Heart left ventricle (tissue), 16 donors: ENCODE data around the gene HSPB9. TPM values are rescaled to one million over a fixed set of nuclear protein-coding genes. Genes with fewer than 3 reads are reported as not detected.

Experiments
- ATAC-seq, 4 donors: fragments of 200-7000 bp; cut with Tn5 transposase; one replicate each; pipeline ENCODE4 v1.9.1; 2020 to 2022; ENCODE audit warnings: moderate library complexity in 4 of 4, mild to moderate bottlenecking in 3 of 4, moderate number of reproducible peaks in 1 of 4
- DNase-seq, 5 donors: peaks; one replicate each; pipeline ENCODE4 v3.0.0-alpha.2; 2020
- H3K27ac ChIP-seq, 12 donors: fragments of 200-600 bp; sonication (generic) in 4 of 12; one replicate each; pipeline versions ENCODE4 v1.5.0 to v1.8.0; 2016 to 2022; ENCODE audit warnings: mild to moderate bottlenecking in 2 of 12
- H3K27me3 ChIP-seq, 9 donors: fragments of 200-600 bp; sonication (generic) in 2 of 9; one replicate each; pipeline versions ENCODE4 v1.5.1 to v1.8.0; 2016 to 2022; ENCODE audit warnings: mild to moderate bottlenecking in 3 of 9
- H3K36me3 ChIP-seq, 9 donors: fragments of 200-600 bp; sonication (generic) in 2 of 9; one replicate each; pipeline versions ENCODE4 v1.5.0 to v1.8.0; 2018 to 2022; ENCODE audit warnings: mild to moderate bottlenecking in 2 of 9
- H3K4me1 ChIP-seq, 12 donors: fragments of 200-600 bp; sonication (generic) in 4 of 12; one replicate each; pipeline versions ENCODE4 v1.5.0 to v1.8.0; 2016 to 2022; ENCODE audit warnings: mild to moderate bottlenecking in 3 of 12
- H3K4me3 ChIP-seq, 12 donors: fragments of 200-600 bp; sonication (generic) in 4 of 12; one replicate each; pipeline versions ENCODE4 v1.5.0 to v1.8.0; 2017 to 2022; ENCODE audit warnings: mild to moderate bottlenecking in 9 of 12, moderate library complexity in 4 of 12
- H3K9me3 ChIP-seq, 12 donors: fragments of 200-600 bp; sonication (generic) in 4 of 12; one replicate each; pipeline versions ENCODE4 v1.5.0 to v1.8.0; 2016 to 2022; ENCODE audit warnings: mild to moderate bottlenecking in 1 of 12
- CTCF ChIP-seq, 12 donors: fragments of 200-600 bp; sonication (generic) in 4 of 12; IDR thresholded peaks; one replicate each; pipeline versions ENCODE4 v1.5.0 to v1.8.0; 2018 to 2022; ENCODE audit warnings: antibody characterized with exemption in 12 of 12, mild to moderate bottlenecking in 5 of 12
- POLR2A ChIP-seq, 2 donors: fragments of 450-650 bp; IDR thresholded peaks; one replicate each; pipeline ENCODE4 v1.6.1; 2017; ENCODE audit warnings: antibody characterized with exemption in 2 of 2, mild to moderate bottlenecking in 2 of 2, moderate library complexity in 2 of 2
- WGBS, 4 donors: extraction: QIAGEN DNeasy Blood & Tissue Kit in 2 of 4; methylation state at CpG; one replicate each; pipeline versions ENCODE4 v1.1.5 to v1.1.7; 2013 to 2018; 5-methylcytosine and 5-hydroxymethylcytosine counted together
- intact Hi-C, 10 donors: fragments of 100-400 bp; cut with DNase I; formaldehyde crosslinking; loops; one replicate each; pipeline versions ENCODE4 v1.11.1 to v1.14.2; 2022
- polyA plus RNA-seq, 2 donors: library from polyadenylated mRNA; stranded (reverse); fragments of 200-250 nt; gene quantifications; one replicate each; pipeline ENCODE4 v1.2.3, GENCODE V29; 2013
- total RNA-seq, 9 donors: library from RNA; depleted of rRNA in 2 of 9; stranded (reverse); fragments of >200 nt in 2 of 9; fragmentation: NEBNext Ultra II Directional in 3 of 9; extraction: Animal tissue kit (Norgen Biotek cat#: 25700) in 3 of 9; gene quantifications; one replicate each; pipeline versions ENCODE4 v1.1.0 to v1.2.4, GENCODE V29; 2016 to 2023
- donor health status: ischemic (EF 13 %, LVEDD 7.1; RV severe dilation, severe dysfunction).
- donor health status: healthy with polysubstance abuse.
- donor health status: DM: no; HTN: yes; CAD: no.
- donor health status: DM: no; HTN: no; CAD: no.
- donor health status: ischemic (EF 25% LVEDD 6.9; RV normal size, moderate dysfunction).
- donor health status: ischemic (EF 25% LVEDD 5.7; RV mildly dilated, moderate dysfunction).
- donor health status: healthy.
- donor health status: DM: yes; HTN: yes; CAD: no.
- donor health status: ischemic (EF 35%, LVEDD 5.7; RV mildly dilated, moderate dysfunction).
- donor health status: nonischemic (EF 11% LVEDD 7.7; RV severe dilation, severe dysfunction).
- donor health status: DM: yes; HTN: yes; CAD: no.
- donor health status: PGD.
- donor health status: ischemic (EF 29% LVEDD 5.4; RV normal size, mild dysfunction).
- donor health status: nonischemic (EF 23%, LVEDD 6.1; RV moderate dilation, normal function).

HSPB9 gene
- total and polyA plus RNA-seq, 11 donors, result not detected

GRCh38 chr17:42124256-42124655 lies 1.7 kb downstream of the HSPB9 start:
- peaks cover 0 to 54% (median 44%) of the 10 kb centered on the region in 9 donors for H3K36me3 ChIP-seq

GRCh38 chr17:42125565-42125964 lies 3.0 kb downstream of the HSPB9 start:
- WGBS, 4 donors, result 82 to 88% (median 84%) methylated on average over 12 of the region's 12 CpGs
- no peak for TF ChIP-seq CTCF (IDR thresholded peaks at IDR 0.05)
- intact Hi-C loops, result loop anchor here in 1 of 10 donors (10.0 kb wide), 1 partner anchor 389 kb away; no protein-coding TSS in a partner anchor
- Histone ChIP-seq H3K9me3 (no peaks in the 10 kb centered on the region), H3K4me3 (no peak overlapping the region), H3K27me3 (no peaks in the 10 kb centered on the region), H3K36me3 (peaks cover 0 to 63% (median 55%) of the 10 kb centered on the region in 9 donors), H3K4me1 (peaks cover 7 to 38% (median 24%) of the 10 kb centered on the region in 12 donors), H3K27ac (no peak overlapping the region)
- ATAC-seq (no peak), DNase-seq (no peak)

More at GRCh38 chr17:42124256-42124655, 1.7 kb downstream of the HSPB9 start:
- DNase-seq (no peak), ATAC-seq (no peak)
- 83 to 91% (median 88%) methylated on average over 3 of the region's 3 CpGs for WGBS, 4 donors
- intact Hi-C loops, result loop anchor here in 2 of 10 donors (5.0 to 10.0 kb wide), 2 partner anchors 58 to 391 kb away; partner anchors contain the start of gene KCNH4 (in 1 of the 2)
- H3K9me3 ChIP-seq, result no peaks in the 10 kb centered on the region
- no peaks in the 10 kb centered on the region for H3K27me3 ChIP-seq
- peaks cover 0 to 33% (median 19%) of the 10 kb centered on the region in 12 donors for H3K4me1 ChIP-seq
- TF ChIP-seq CTCF (IDR thresholded peaks at IDR 0.05) (no peak), POLR2A (IDR thresholded peaks at IDR 0.05) (no peak)
- H3K27ac ChIP-seq, result no peak overlapping the region
- no peak overlapping the region for H3K4me3 ChIP-seq

GRCh38 chr17:42126836-42127235 lies 4.2 kb downstream of the HSPB9 start:
- intact Hi-C loops, result loop anchor here in 1 of 10 donors (10.0 kb wide), 1 partner anchor 388 kb away; no protein-coding TSS in a partner anchor
- Histone ChIP-seq H3K9me3 (no peaks in the 10 kb centered on the region), H3K4me3 (no peak overlapping the region), H3K4me1 (peaks cover 7 to 40% (median 31%) of the 10 kb centered on the region in 12 donors), H3K36me3 (peaks cover 0 to 67% (median 56%) of the 10 kb centered on the region in 9 donors), H3K27ac (no peak overlapping the region), H3K27me3 (no peaks in the 10 kb centered on the region)
- no peak for TF ChIP-seq POLR2A (IDR thresholded peaks at IDR 0.05)
- no peak for TF ChIP-seq CTCF (IDR thresholded peaks at IDR 0.05)
- no peak for ATAC-seq
- no peak for DNase-seq
- WGBS, 4 donors, result 77 to 91% (median 83%) methylated on average over 3 of the region's 3 CpGs

GRCh38 chr17:42127414-42127813 lies 4.8 kb downstream of the HSPB9 start:
- TF ChIP-seq CTCF (IDR thresholded peaks at IDR 0.05) (no peak), POLR2A (IDR thresholded peaks at IDR 0.05) (no peak)
- ATAC-seq (no peak), DNase-seq (no peak)
- 84 to 97% (median 91%) methylated on average over 6 of the region's 6 CpGs for WGBS, 4 donors
- Histone ChIP-seq H3K4me3 (no peak overlapping the region), H3K27me3 (no peaks in the 10 kb centered on the region), H3K9me3 (no peaks in the 10 kb centered on the region), H3K27ac (no peak overlapping the region), H3K4me1 (peaks cover 7 to 42% (median 34%) of the 10 kb centered on the region in 12 donors), H3K36me3 (peaks cover 0 to 67% (median 56%) of the 10 kb centered on the region in 9 donors)
- intact Hi-C loops, result loop anchor here in 1 of 10 donors (10.0 kb wide), 1 partner anchor 387 kb away; no protein-coding TSS in a partner anchor
